Gastroesophageal sphincter (tissue), 4 donors: Measurements from ENCODE around the gene TMEM217. TPM values are rescaled to one million over a fixed set of nuclear protein-coding genes. Genes with fewer than 3 reads are reported as not detected.
"Not testable (repeated sequence)": the region's sequence is repeated elsewhere in the genome, so short reads cannot be mapped to it uniquely, and the experiment has no call there.

Experiments
- ATAC-seq: fragments of 150-250 bp; one replicate; pipeline ENCODE4 v1.9.1; 2016; ENCODE audit warnings: mild to moderate bottlenecking, moderate library complexity
- H3K27ac ChIP-seq, 4 donors: fragments of 200-600 bp; sonication (generic) in 3 of 4; 1 replicate in 3 of 4; 2 replicates in 1 of 4; pipeline ENCODE4 v1.5.1; 2016 to 2019
- H3K27me3 ChIP-seq: fragments of 200-600 bp; sonication (generic); one replicate; pipeline ENCODE4 v1.5.1; 2019
- H3K36me3 ChIP-seq, 2 donors: fragments of 200-600 bp; sonication (generic); one replicate each; pipeline ENCODE4 v1.5.1; 2019; ENCODE audit warnings: control low read depth in 1 of 2
- H3K4me1 ChIP-seq, 3 donors: fragments of 200-600 bp; sonication (generic); 1 replicate in 2 of 3; 2 replicates in 1 of 3; pipeline ENCODE4 v1.5.1; 2016 to 2019; ENCODE audit warnings: control low read depth in 2 of 3
- H3K4me3 ChIP-seq, 2 donors: fragments of 200-600 bp; sonication (generic); one replicate each; pipeline ENCODE4 v1.5.1; 2019; ENCODE audit warnings: mild to moderate bottlenecking in 1 of 2, moderate library complexity in 1 of 2
- H3K9me3 ChIP-seq, 3 donors: fragments of 200-600 bp; sonication (generic); one replicate each; pipeline ENCODE4 v1.5.1; 2017 to 2019; ENCODE audit warnings: control low read depth in 2 of 3
- CTCF ChIP-seq, 4 experiments: fragments of 200-600 bp in 2 of 4; fragments of 450-650 bp in 2 of 4; sonication (generic) in 1 of 4; IDR thresholded peaks; one replicate each; pipeline ENCODE4 v1.5.1; 2017 to 2019; ENCODE audit warnings: antibody characterized with exemption in 4 of 4, mild to moderate bottlenecking in 2 of 4, moderate library complexity in 2 of 4
- EP300 ChIP-seq: sonication (generic); formaldehyde crosslinking; IDR thresholded peaks from one replicate; pipeline ENCODE4 v1.6.1; 2017; ENCODE audit warnings: antibody characterized with exemption, mild to moderate bottlenecking
- POLR2A ChIP-seq, 2 donors: fragments of 450-650 bp; IDR thresholded peaks; one replicate each; pipeline ENCODE4 v1.6.1; 2017; ENCODE audit warnings: antibody characterized with exemption in 2 of 2, mild to moderate bottlenecking in 2 of 2, moderate library complexity in 1 of 2
- POLR2AphosphoS5 ChIP-seq: sonication (generic); formaldehyde crosslinking; IDR thresholded peaks from one replicate; pipeline ENCODE4 v1.6.1; 2017; ENCODE audit warnings: antibody characterized with exemption
- WGBS, 2 donors: methylation state at CpG; one replicate each; pipeline ENCODE4 v1.1.5; 2018; ENCODE audit warnings: low coverage in 1 of 2; 5-methylcytosine and 5-hydroxymethylcytosine counted together
- total RNA-seq, 4 donors: library from RNA; depleted of rRNA; stranded (reverse); fragments of >200 nt; gene quantifications; one replicate each; pipeline ENCODE4 v1.1.0, GENCODE V29; 2016

Gene TMEM217
- under 1 TPM in 1 of 4 donors, not detected in 3; 0.40 TPM for total RNA-seq

- ATAC-seq = peak; percentile 100
- Histone ChIP-seq H3K9me3 (no peaks in the 10 kb centered on the region), H3K27ac (peak within 1 kb of the TSS; percentile 5 to 89 (median 76)), H3K4me1 (peaks cover 2 to 28% (median 7%) of the 10 kb centered on the region in 3 donors), H3K27me3 (peaks cover 4% of the 10 kb centered on the region), H3K4me3 (peak within 1 kb of the TSS; percentile 60 to 61), H3K36me3 (no peaks in the 10 kb centered on the region)
- TF ChIP-seq POLR2A (IDR thresholded peaks at IDR 0.05) (peak; percentile 44 to 57), EP300 (no peak), POLR2AphosphoS5 (peak; percentile 44), CTCF (IDR thresholded peaks at IDR 0.05) (no peak)
- 0 to 5% methylated on average over 2 to 4 of the region's 45 CpGs for WGBS, 2 donors
Observed at GRCh38 chr6:37257634-37258404, at the start of gene TMEM217, which contains the start of gene TBC1D22B. Gene TMEM217 (minus strand): TSS chr6:37258144. CDS start chr6:37219030, 39,114 bp downstream. Gene TBC1D22B (plus strand): TSS chr6:37257772. CDS start chr6:37257918, 146 bp downstream.

GRCh38 chr6:37307484-37307883 is 49.5 kb upstream of the TMEM217 start:
- peaks cover 0 to 46% of the 10 kb centered on the region in 2 donors for H3K36me3 ChIP-seq
- ATAC-seq, H3K27me3 ChIP-seq, H3K4me3 ChIP-seq, H3K9me3 ChIP-seq: not testable (repeated sequence)
- H3K27ac ChIP-seq = peak overlapping the region in 2 of 4 donors; percentile 59 to 69
- H3K4me1 ChIP-seq = peaks cover 0 to 20% (median 6%) of the 10 kb centered on the region in 3 donors
- 60 to 93% methylated on average over 2 to 9 of the region's 10 CpGs for WGBS, 2 donors

GRCh38 chr6:37306624-37307222 is 48.8 kb upstream of the TMEM217 start:
- ATAC-seq = no peak
- no peak overlapping the region for H3K4me3 ChIP-seq
- H3K27ac ChIP-seq = no peak overlapping the region
- H3K4me1 ChIP-seq = peaks cover 0 to 20% (median 6%) of the 10 kb centered on the region in 3 donors
- TF ChIP-seq POLR2AphosphoS5 (no peak), EP300 (no peak), CTCF (IDR thresholded peaks at IDR 0.05) (no peak), POLR2A (IDR thresholded peaks at IDR 0.05) (no peak)
- H3K27me3 ChIP-seq = no peaks in the 10 kb centered on the region
- no peaks in the 10 kb centered on the region for H3K9me3 ChIP-seq
- WGBS, 2 donors = 86 to 96% methylated on average over 4 of the region's 4 CpGs
- H3K36me3 ChIP-seq = peaks cover 0 to 48% of the 10 kb centered on the region in 2 donors

GRCh38 chr6:37305841-37306425 is 48.0 kb upstream of the TMEM217 start:
- TF ChIP-seq POLR2A (IDR thresholded peaks at IDR 0.05) (no peak), POLR2AphosphoS5 (no peak), EP300 (no peak), CTCF (IDR thresholded peaks at IDR 0.05) (no peak)
- 79 to 81% methylated on average over 2 of the region's 4 CpGs for WGBS, 2 donors
- Histone ChIP-seq H3K4me3 (no peak overlapping the region), H3K27ac (no peak overlapping the region), H3K9me3 (no peaks in the 10 kb centered on the region), H3K36me3 (peaks cover 0 to 55% of the 10 kb centered on the region in 2 donors), H3K4me1 (peaks cover 0 to 20% (median 6%) of the 10 kb centered on the region in 3 donors), H3K27me3 (no peaks in the 10 kb centered on the region)
- ATAC-seq = no peak

- peaks cover 0 to 20% (median 6%) of the 10 kb centered on the region in 3 donors for H3K4me1 ChIP-seq
- WGBS, 2 donors = 95 to 96% methylated on average over 4 to 5 of the region's 7 CpGs
- H3K4me3 ChIP-seq = no peak overlapping the region
- no peak overlapping the region for H3K27ac ChIP-seq
- peaks cover 0 to 62% of the 10 kb centered on the region in 2 donors for H3K36me3 ChIP-seq
- H3K9me3 ChIP-seq = no peaks in the 10 kb centered on the region
- no peaks in the 10 kb centered on the region for H3K27me3 ChIP-seq
- TF ChIP-seq CTCF (IDR thresholded peaks at IDR 0.05) (no peak), EP300 (no peak), POLR2AphosphoS5 (no peak), POLR2A (IDR thresholded peaks at IDR 0.05) (no peak)
- ATAC-seq = no peak
Observed at GRCh38 chr6:37304766-37305165, 46.8 kb upstream of the TMEM217 start.
